ENCODE data around the gene UNC13B. TPM values are rescaled to one million over a fixed set of nuclear protein-coding genes. Genes with fewer than 3 reads are reported as not detected.

Gene UNC13B
- total and polyA plus RNA-seq, 2 donors (not counting 1 experiment from before 2014, with no cell fraction given): 0.19 to 0.25 TPM

- Histone ChIP-seq H4K20me1 (ENCODE audit: control insufficient read depth, insufficient read depth, low read length, poor library complexity, severe bottlenecking) (no peaks in the 10 kb centered on the region), H3K4me1 (ENCODE audit: control insufficient read depth in 2 of 2, insufficient read depth in 2 of 2, low read length in 2 of 2) (no peaks in the 10 kb centered on the region), H3K27ac (ENCODE audit: low read length in 2 of 2) (no peak overlapping the region), H3K9ac (ENCODE audit: low read length) (no peak overlapping the region), H3K27me3 (replicated peaks in 1 of 4; ENCODE audit: control extremely low read depth in 1 of 4, control insufficient read depth in 3 of 4, insufficient read depth in 4 of 4, low read length in 3 of 4) (no peaks in the 10 kb centered on the region), H3K9me3 (ENCODE audit: control extremely low read depth in 1 of 3, control insufficient read depth in 2 of 3, insufficient read depth in 1 of 3, low read length in 2 of 3) (no peaks in the 10 kb centered on the region), H2AFZ (ENCODE audit: insufficient read depth, low read depth, low read length, poor library complexity, severe bottlenecking) (no peak overlapping the region), H3K4me2 (replicated peaks; ENCODE audit: low read depth, low read length, poor library complexity, severe bottlenecking) (no peak overlapping the region), H3K79me2 (ENCODE audit: control insufficient read depth, insufficient read depth, low read length) (no peaks in the 10 kb centered on the region), H3K4me3 (ENCODE audit: control extremely low read depth in 1 of 5, extremely low read depth in 1 of 5, insufficient read depth in 1 of 5, low read depth in 2 of 5, low read length in 4 of 5) (no peak overlapping the region), H3K36me3 (replicated peaks in 1 of 2; ENCODE audit: control extremely low read depth in 1 of 2, control insufficient read depth in 1 of 2, extremely low read depth in 1 of 2, insufficient read depth in 2 of 2, low read length in 1 of 2) (no peaks in the 10 kb centered on the region)
- ATAC-seq (ENCODE audit: low read depth) (no peak), DNase-seq (no peak)
- no peak overlapping the region for H3K4me3 Mint-ChIP-seq
- intact Hi-C loops (cut with micrococcal nuclease): no loop called here
- peaks cover 12% of the 10 kb centered on the region for H3K27me3 Mint-ChIP-seq
- CTCF ChIA-PET: no interaction called here
- H3K9me3 Mint-ChIP-seq (ENCODE audit: insufficient read depth): no peaks in the 10 kb centered on the region
- WGBS (ENCODE audit: insufficient coverage): no CpG with 5 or more reads among the region's 3 CpGs
- no peaks in the 10 kb centered on the region for H3K4me1 Mint-ChIP-seq
- no peak overlapping the region for H3K27ac Mint-ChIP-seq
- TF ChIP-seq CTCF (IDR thresholded peaks at IDR 0.05) (no peak), EZH2 (IDR thresholded peaks at IDR 0.05; ENCODE audit: borderline replicate concordance, insufficient read depth, low read depth, low read length, poor library complexity, severe bottlenecking) (no peak)
- POLR2A ChIA-PET: no interaction called here
These were observed 71.2 kb downstream of the UNC13B start for GRCh38 chr9:35232867-35233544.

DNA sequence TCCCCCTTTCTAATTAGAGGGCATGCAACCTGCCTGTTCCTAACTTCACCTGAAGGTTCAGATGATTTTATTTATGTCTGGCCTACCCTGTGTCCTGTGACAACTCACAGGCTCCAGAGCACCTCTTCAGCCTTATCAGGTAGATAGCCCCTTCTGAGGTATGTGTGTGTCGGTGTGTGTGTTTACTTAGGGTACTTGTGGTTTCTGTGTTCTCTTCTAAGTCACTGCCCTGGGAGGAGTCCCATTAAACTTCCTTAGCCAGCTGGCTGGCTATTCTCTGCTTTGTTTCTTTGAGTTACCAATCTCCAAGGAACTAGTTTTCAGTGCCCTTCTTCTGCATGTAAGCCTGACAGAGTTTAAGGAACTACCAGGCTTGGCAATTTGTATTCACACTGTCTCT is 74.9 kb downstream of the UNC13B start:
- H3K27ac Mint-ChIP-seq: no peak overlapping the region
- no peaks in the 10 kb centered on the region for H3K27me3 ChIP-seq (replicated peaks in 1 of 4; ENCODE audit: control extremely low read depth in 1 of 4, control insufficient read depth in 3 of 4, insufficient read depth in 4 of 4, low read length in 3 of 4)

More for the DNA sequence above, 74.9 kb downstream of the UNC13B start:
- Histone ChIP-seq H3K9me3 (ENCODE audit: control extremely low read depth in 1 of 3, control insufficient read depth in 2 of 3, insufficient read depth in 1 of 3, low read length in 2 of 3) (peaks cover 0 to 3% (median 0%) of the 10 kb centered on the region in 3 donors), H3K4me3 (ENCODE audit: control extremely low read depth in 1 of 5, extremely low read depth in 1 of 5, insufficient read depth in 1 of 5, low read depth in 2 of 5, low read length in 4 of 5) (no peak overlapping the region), H3K79me2 (ENCODE audit: control insufficient read depth, insufficient read depth, low read length) (no peaks in the 10 kb centered on the region), H4K20me1 (ENCODE audit: control insufficient read depth, insufficient read depth, low read length, poor library complexity, severe bottlenecking) (no peaks in the 10 kb centered on the region), H3K4me2 (replicated peaks; ENCODE audit: low read depth, low read length, poor library complexity, severe bottlenecking) (no peak overlapping the region), H3K4me1 (ENCODE audit: control insufficient read depth in 2 of 2, insufficient read depth in 2 of 2, low read length in 2 of 2) (no peaks in the 10 kb centered on the region), H3K9ac (ENCODE audit: low read length) (no peak overlapping the region), H2AFZ (ENCODE audit: insufficient read depth, low read depth, low read length, poor library complexity, severe bottlenecking) (no peak overlapping the region), H3K36me3 (replicated peaks in 1 of 2; ENCODE audit: control extremely low read depth in 1 of 2, control insufficient read depth in 1 of 2, extremely low read depth in 1 of 2, insufficient read depth in 2 of 2, low read length in 1 of 2) (no peaks in the 10 kb centered on the region), H3K27ac (ENCODE audit: low read length in 2 of 2) (no peak overlapping the region)
- ATAC-seq (ENCODE audit: low read depth) (no peak), DNase-seq (no peak)
- CTCF ChIA-PET: interaction anchor here (0.8 kb wide), 1 partner anchor 317 kb away, joined by 3 read pairs; no protein-coding TSS in a partner anchor
- H3K9me3 Mint-ChIP-seq (ENCODE audit: insufficient read depth): peaks cover 3% of the 10 kb centered on the region
- intact Hi-C loops (cut with micrococcal nuclease): no loop called here
- TF ChIP-seq EZH2 (IDR thresholded peaks at IDR 0.05; ENCODE audit: borderline replicate concordance, insufficient read depth, low read depth, low read length, poor library complexity, severe bottlenecking): no peak
- no peak for TF ChIP-seq CTCF (IDR thresholded peaks at IDR 0.05)
- no peak overlapping the region for H3K4me3 Mint-ChIP-seq
- POLR2A ChIA-PET: no interaction called here
- no peaks in the 10 kb centered on the region for H3K4me1 Mint-ChIP-seq
- H3K27me3 Mint-ChIP-seq: peaks cover 9% of the 10 kb centered on the region
- WGBS (ENCODE audit: insufficient coverage): no CpG with 5 or more reads among the region's 1 CpG

All from B cell (primary cell).